A549 (cell line): ENCODE measurements around the gene ERN2.

ENCODE experiments used
- CEBPB ChIP-seq, 2 experiments: fragments of >200 bp in 1 of 2; sonication (Bioruptor Twin) in 1 of 2; formaldehyde crosslinking in 1 of 2; IDR thresholded peaks; 2 replicates each; pipeline ENCODE4 v1.6.1; 2012 to 2016
- CHD2 ChIP-seq: fragments of 150-350 bp; IDR thresholded peaks from 2 replicates; pipeline ENCODE4 v1.6.1; 2014; ENCODE audit warnings: low read length; ENCODE audit not compliant: partially characterized antibody
- CHD4 ChIP-seq: fragments of 200-600 bp; sonication (generic); IDR thresholded peaks from 2 replicates; pipeline ENCODE4 v1.6.1; 2016; ENCODE audit warnings: antibody characterized with exemption, mild to moderate bottlenecking, borderline replicate concordance
- EP300 ChIP-seq, 2 experiments: fragments of >200 bp; sonication (Bioruptor Twin); formaldehyde crosslinking; IDR thresholded peaks; 2 replicates in 1 of 2; 3 replicates in 1 of 2; pipeline ENCODE4 v1.6.1; 2016 to 2017
- FOSL2 ChIP-seq, 2 experiments: fragments of 450-650 bp in 1 of 2; fragments of >200 bp in 1 of 2; sonication (Bioruptor Twin) in 1 of 2; formaldehyde crosslinking; IDR thresholded peaks; 2 replicates each; pipeline versions ENCODE4 v1.5.0 to v1.6.1; 2016 to 2020; ENCODE audit warnings: mild to moderate bottlenecking in 1 of 2, moderate library complexity in 1 of 2
- KDM1A ChIP-seq: fragments of 200-600 bp; sonication (generic); IDR thresholded peaks from 2 replicates; pipeline ENCODE4 v1.6.1; 2016; ENCODE audit warnings: low read depth, mild to moderate bottlenecking
- MAZ ChIP-seq: fragments of 150-350 bp; IDR thresholded peaks from 2 replicates; pipeline ENCODE4 v1.6.1; 2014; ENCODE audit warnings: antibody characterized with exemption, low read depth, low read length, borderline replicate concordance
- POLR2A ChIP-seq: IDR thresholded peaks from 2 replicates; pipeline ENCODE4 v1.6.1; 2012; ENCODE audit warnings: mild to moderate bottlenecking, low read length
- RFX5 ChIP-seq: fragments of 450-650 bp; IDR thresholded peaks from 2 replicates; pipeline ENCODE4 v1.7.1; 2014; ENCODE audit warnings: antibody characterized with exemption, mild to moderate bottlenecking, moderate library complexity
- TF ChIP-seq, protein P1 (sequence below): IDR thresholded peaks from 2 replicates; pipeline ENCODE4 v1.6.1; 2012
- TF ChIP-seq, protein P2 (sequence below): fragments of 200-600 bp; sonication (generic); IDR thresholded peaks from 2 replicates; pipeline ENCODE4 v1.6.1; 2016; ENCODE audit warnings: antibody characterized with exemption, mild to moderate bottlenecking, moderate library complexity
- TF ChIP-seq, protein P3 (sequence below): fragments of >200 bp; sonication (Bioruptor Twin); formaldehyde crosslinking; IDR thresholded peaks from 3 replicates; pipeline ENCODE4 v1.5.1; 2016

DNA sequence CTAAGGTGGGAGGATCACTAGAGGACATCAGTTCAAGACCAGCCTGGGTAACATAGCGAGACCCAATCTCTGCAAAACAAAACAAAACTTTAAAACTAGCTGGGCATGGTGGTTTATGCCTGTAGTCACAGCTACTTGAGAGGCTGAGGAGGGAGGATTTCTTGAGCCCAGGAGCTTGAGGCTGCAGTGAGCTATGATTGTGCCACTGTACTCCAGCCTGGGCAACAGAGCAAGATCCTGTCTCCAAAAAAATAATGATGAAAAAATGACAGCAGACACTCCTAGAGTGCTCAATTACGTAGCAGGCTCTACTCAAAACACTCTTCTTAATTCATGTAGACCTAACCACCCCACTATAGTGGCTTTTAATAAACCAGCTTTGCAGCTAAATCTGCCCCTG lies 12.9 kb downstream of the ERN2 start:
- TF ChIP-seq, protein P1, sequence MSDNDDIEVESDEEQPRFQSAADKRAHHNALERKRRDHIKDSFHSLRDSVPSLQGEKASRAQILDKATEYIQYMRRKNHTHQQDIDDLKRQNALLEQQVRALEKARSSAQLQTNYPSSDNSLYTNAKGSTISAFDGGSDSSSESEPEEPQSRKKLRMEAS, result no peak
- TF ChIP-seq, protein P2, sequence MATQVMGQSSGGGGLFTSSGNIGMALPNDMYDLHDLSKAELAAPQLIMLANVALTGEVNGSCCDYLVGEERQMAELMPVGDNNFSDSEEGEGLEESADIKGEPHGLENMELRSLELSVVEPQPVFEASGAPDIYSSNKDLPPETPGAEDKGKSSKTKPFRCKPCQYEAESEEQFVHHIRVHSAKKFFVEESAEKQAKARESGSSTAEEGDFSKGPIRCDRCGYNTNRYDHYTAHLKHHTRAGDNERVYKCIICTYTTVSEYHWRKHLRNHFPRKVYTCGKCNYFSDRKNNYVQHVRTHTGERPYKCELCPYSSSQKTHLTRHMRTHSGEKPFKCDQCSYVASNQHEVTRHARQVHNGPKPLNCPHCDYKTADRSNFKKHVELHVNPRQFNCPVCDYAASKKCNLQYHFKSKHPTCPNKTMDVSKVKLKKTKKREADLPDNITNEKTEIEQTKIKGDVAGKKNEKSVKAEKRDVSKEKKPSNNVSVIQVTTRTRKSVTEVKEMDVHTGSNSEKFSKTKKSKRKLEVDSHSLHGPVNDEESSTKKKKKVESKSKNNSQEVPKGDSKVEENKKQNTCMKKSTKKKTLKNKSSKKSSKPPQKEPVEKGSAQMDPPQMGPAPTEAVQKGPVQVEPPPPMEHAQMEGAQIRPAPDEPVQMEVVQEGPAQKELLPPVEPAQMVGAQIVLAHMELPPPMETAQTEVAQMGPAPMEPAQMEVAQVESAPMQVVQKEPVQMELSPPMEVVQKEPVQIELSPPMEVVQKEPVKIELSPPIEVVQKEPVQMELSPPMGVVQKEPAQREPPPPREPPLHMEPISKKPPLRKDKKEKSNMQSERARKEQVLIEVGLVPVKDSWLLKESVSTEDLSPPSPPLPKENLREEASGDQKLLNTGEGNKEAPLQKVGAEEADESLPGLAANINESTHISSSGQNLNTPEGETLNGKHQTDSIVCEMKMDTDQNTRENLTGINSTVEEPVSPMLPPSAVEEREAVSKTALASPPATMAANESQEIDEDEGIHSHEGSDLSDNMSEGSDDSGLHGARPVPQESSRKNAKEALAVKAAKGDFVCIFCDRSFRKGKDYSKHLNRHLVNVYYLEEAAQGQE, result no peak
- TF ChIP-seq, protein P3, sequence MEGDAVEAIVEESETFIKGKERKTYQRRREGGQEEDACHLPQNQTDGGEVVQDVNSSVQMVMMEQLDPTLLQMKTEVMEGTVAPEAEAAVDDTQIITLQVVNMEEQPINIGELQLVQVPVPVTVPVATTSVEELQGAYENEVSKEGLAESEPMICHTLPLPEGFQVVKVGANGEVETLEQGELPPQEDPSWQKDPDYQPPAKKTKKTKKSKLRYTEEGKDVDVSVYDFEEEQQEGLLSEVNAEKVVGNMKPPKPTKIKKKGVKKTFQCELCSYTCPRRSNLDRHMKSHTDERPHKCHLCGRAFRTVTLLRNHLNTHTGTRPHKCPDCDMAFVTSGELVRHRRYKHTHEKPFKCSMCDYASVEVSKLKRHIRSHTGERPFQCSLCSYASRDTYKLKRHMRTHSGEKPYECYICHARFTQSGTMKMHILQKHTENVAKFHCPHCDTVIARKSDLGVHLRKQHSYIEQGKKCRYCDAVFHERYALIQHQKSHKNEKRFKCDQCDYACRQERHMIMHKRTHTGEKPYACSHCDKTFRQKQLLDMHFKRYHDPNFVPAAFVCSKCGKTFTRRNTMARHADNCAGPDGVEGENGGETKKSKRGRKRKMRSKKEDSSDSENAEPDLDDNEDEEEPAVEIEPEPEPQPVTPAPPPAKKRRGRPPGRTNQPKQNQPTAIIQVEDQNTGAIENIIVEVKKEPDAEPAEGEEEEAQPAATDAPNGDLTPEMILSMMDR, result no peak
- TF ChIP-seq EP300 (IDR thresholded peaks at IDR 0.05) (no peak), FOSL2 (IDR thresholded peaks at IDR 0.05) (no peak), FOSL2 (CRISPR knock-in tag; IDR thresholded peaks at IDR 0.05) (no peak), CHD2 (no peak), CHD4 (no peak), MAZ (no peak), RFX5 (no peak), CEBPB (IDR thresholded peaks at IDR 0.05) (no peak), POLR2A (no peak), KDM1A (no peak)
